GM12874 (cell line): ENCODE data around the gene EFNA1.

Source experiments
- CTCF ChIP-seq: IDR thresholded peaks from 2 replicates; pipeline ENCODE4 v1.5.1; 2011; ENCODE audit warnings: low read depth, mild to moderate bottlenecking, control low read depth, low read length, moderate library complexity; ENCODE audit not compliant: insufficient read depth

Gene EFNA1

DNA sequence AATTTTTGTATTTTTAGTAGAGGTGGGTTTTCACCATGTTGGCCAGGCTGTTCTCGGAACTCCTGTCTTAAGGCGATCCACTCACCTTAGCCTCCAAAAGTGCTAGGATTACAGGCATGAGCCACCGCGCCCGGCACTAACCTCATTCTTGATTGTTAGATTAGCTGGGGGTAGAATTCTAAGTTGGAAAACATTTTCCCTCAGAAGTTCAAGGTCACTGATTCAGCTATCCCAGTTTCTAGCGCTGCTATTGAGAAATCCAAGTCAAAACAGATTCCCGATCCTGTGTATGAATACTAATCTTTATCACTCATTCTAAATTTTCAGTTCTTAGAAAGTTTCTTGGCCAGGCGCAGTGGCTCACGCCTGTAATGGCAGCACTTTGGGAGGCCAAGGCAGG is 24.4 kb upstream of the EFNA1 start:
- TF ChIP-seq CTCF = no peak

- TF ChIP-seq CTCF = no peak
Observed at GRCh38 chr1:155104605-155105534, 22.8 kb upstream of the EFNA1 start.

- TF ChIP-seq CTCF = no peak
Observed at GRCh38 chr1:155105604-155106011, 22.1 kb upstream of the EFNA1 start.

- no peak for TF ChIP-seq CTCF
Observed at GRCh38 chr1:155106862-155107261, 20.8 kb upstream of the EFNA1 start.

DNA sequence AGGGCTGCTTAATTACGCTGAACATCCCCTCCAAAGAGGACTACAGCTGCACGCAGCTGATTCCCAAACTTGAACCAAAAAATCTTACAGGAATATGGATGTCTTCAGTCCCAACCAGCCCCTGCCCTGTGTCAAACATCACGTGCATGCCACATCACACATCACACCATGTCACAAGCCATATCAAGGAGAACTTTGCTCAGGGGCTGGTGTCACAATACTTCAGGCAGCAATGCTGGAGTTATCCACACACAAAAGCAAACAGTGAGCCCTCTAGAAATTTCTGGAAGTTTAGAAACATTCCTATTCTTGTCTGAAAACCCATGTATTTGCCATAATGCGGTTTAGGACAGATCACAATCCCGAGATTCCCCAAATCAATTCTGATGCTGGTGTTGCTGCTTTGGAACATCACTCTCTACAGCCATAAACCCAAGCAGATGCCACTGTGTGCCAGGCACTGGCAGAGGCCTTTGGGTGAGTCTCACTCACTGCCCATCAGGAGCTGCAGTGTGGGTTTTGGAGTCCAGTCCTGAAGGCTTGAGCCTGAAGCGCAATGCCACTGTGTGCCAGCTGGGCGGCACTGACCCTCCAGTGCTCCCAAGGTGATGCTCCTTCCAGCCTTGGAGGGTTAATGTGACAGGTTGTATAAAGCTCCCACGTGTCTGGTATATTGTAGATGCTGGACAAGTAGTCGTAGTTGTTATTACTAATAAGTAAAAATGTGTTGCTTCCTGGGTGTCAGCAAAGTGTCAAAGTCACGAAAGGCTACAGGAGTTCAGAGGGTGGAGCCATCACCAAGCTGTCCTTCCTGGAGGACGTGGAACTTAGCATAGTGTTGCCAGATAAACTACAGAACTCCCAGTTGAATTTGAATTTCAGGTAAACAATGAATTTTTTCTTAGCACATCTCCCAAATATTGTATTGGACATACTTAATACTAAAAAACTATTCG is 20.1 kb upstream of the EFNA1 start:
- TF ChIP-seq CTCF = no peak

GRCh38 chr1:155108296-155108695 is 19.4 kb upstream of the EFNA1 start:
- no peak for TF ChIP-seq CTCF

DNA sequence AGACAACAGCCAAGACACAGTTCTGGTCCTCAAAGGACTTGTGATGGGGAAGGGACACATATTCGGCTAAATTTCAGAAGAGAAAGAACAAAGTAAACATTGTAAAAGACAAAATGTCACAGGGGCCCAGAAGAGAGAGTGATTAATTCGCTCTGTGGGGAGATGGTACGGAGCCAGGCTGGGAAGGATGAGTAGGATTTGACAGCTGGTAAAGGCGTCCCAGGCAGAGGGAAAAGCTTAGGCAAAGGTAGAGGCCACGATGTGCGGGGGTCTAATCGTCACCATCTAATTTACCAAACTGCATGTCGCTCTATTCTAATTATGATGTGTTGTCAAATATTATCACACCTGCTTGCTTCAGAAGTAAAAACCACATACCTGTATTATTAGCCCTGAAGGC is 17.3 kb upstream of the EFNA1 start:
- TF ChIP-seq CTCF = no peak
